ENCODE data around the gene YTHDF1.
A peak's percentile ranks its signal among the peaks of the same experiment; 100 is the strongest.

The YTHDF1 gene

GRCh38 chr20:63216041-63216848, at the start of gene YTHDF1:
Gene YTHDF1, minus strand, starts transcription at chr20:63216131. Its CDS starts 239 bp downstream, at chr20:63215892.
- Mint-ChIP-seq H3K4me1 (peaks cover 49% of the 10 kb centered on the region), H3K36me3 (peaks cover 32% of the 10 kb centered on the region), H3K27me3 (peaks cover 15% of the 10 kb centered on the region), H3K9me3 (no peaks in the 10 kb centered on the region), H3K27ac (peak within 1 kb of the TSS; percentile 86), H3K4me3 (peak within 1 kb of the TSS; percentile 87)
- ATAC-seq: peak; percentile 98

DNA sequence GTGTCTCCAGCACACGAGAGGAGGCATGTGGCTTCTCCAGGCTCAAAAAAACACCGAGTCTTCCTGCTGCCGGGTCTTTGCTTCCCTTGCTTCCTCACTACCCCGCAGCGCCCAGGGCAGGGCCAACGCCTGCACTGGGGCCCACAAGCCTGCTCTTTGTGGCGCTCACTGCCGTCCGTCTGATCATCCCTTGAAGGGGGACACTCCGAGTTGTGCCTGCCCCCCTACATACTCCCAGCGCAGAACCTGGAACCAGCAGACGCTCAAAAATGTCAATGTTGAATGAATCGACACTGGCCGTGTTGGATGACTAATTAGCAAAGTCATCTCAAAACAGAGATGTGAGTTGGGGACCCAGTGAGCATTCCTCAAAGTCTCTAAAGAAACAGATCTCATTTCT, 48.6 kb upstream of the YTHDF1 start:
- no peak for ATAC-seq
- Mint-ChIP-seq H3K4me3 (no peak overlapping the region), H3K9me3 (no peaks in the 10 kb centered on the region), H3K36me3 (no peaks in the 10 kb centered on the region), H3K4me1 (no peaks in the 10 kb centered on the region), H3K27ac (no peak overlapping the region), H3K27me3 (peaks cover 71% of the 10 kb centered on the region)

DNA sequence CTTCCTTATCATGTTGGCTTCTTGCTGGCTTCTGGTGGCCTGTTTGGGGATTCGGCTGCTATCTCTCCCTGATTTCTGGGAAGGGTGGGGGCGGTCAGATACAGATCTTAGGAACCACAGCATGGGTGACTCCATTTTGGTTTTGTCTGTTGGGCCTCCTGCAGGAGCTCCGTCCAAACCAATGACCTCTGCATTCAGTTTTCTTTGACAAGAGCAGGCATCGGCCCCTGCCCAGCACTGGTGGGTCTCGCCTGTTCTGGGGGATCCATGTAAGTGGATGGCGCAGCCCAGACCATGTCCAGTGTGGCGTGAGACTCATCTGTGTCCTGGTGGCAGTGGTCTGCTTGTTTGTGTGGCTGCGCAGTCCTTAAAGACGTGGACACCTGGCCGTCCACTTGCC, 48.1 kb upstream of the YTHDF1 start:
- ATAC-seq: no peak
- Mint-ChIP-seq H3K27me3 (peaks cover 77% of the 10 kb centered on the region), H3K27ac (no peak overlapping the region), H3K4me3 (no peak overlapping the region), H3K4me1 (no peaks in the 10 kb centered on the region), H3K36me3 (no peaks in the 10 kb centered on the region), H3K9me3 (no peaks in the 10 kb centered on the region)

DNA sequence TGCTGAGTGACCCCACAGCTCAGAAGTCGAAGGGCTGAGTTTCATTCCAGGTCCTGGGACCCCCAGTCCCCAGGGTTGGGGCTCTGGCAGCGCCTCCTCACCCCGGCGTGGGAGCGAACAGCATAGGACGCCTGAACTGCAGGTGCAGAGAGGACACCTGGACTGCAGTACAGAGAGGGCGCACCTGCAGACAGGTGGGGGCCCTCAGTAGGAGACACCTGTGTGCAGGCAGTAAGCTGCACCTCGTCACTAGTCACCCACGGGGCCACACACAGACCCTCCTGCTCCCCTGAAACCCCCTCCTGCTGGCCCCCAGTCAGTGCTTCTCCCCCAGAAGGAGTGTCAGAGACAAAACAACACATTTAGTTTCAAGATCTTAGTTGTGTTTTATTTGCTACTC, 46.9 kb upstream of the YTHDF1 start:
- Mint-ChIP-seq H3K9me3 (no peaks in the 10 kb centered on the region), H3K27me3 (peaks cover 85% of the 10 kb centered on the region), H3K36me3 (no peaks in the 10 kb centered on the region), H3K4me3 (no peak overlapping the region), H3K4me1 (no peaks in the 10 kb centered on the region), H3K27ac (no peak overlapping the region)
- no peak for ATAC-seq

- H3K4me3 Mint-ChIP-seq: no peak overlapping the region
- no peaks in the 10 kb centered on the region for H3K4me1 Mint-ChIP-seq
- peaks cover 85% of the 10 kb centered on the region for H3K27me3 Mint-ChIP-seq
- H3K9me3 Mint-ChIP-seq: no peaks in the 10 kb centered on the region
- H3K27ac Mint-ChIP-seq: no peak overlapping the region
- H3K36me3 Mint-ChIP-seq: no peaks in the 10 kb centered on the region
- no peak for ATAC-seq
Observed at GRCh38 chr20:63261795-63262528, 46.0 kb upstream of the YTHDF1 start.

DNA sequence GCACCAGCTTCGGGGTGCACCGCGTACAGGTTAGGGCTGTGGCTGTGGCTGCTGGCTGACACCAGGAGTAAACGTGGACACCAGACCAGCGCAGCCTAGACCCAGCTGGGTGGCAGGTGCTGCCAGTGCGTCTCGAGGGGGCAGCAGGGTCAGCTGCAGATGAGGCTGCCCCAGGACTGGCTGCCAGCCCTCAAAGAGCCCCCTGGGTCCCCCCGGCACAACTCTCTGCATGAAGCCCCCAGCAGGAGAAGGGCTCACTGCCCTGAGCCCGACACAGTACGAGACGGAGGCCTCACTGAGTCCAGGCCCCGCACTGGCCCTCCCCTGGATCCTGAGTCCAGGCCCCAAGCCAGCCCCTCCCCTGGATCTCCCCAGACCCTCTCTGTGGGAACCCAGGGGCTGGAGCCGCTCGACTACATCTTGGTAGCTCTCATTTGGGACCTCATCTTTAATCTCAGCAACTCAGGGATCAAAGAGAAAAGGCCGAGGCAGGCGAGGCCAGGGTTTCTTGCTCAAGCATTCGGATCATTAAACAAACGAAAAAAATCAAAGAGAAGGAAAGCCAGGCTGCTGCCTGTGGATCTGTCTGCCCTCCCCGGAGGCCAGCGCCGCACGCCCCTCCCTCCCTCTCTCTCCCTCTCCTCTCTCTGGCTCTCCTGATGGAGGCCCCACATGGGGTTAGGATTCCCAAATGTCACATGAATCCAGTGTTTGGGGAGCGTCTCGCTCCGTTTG, 45.3 kb upstream of the YTHDF1 start:
- Mint-ChIP-seq H3K36me3 (no peaks in the 10 kb centered on the region), H3K4me3 (no peak overlapping the region), H3K9me3 (no peaks in the 10 kb centered on the region), H3K4me1 (no peaks in the 10 kb centered on the region), H3K27me3 (peaks cover 90% of the 10 kb centered on the region), H3K27ac (no peak overlapping the region)
- no peak for ATAC-seq

GRCh38 chr20:63260521-63260920, 44.6 kb upstream of the YTHDF1 start:
- ATAC-seq: no peak
- H3K27me3 Mint-ChIP-seq: peaks cover 95% of the 10 kb centered on the region
- no peaks in the 10 kb centered on the region for H3K9me3 Mint-ChIP-seq
- no peaks in the 10 kb centered on the region for H3K36me3 Mint-ChIP-seq
- no peak overlapping the region for H3K4me3 Mint-ChIP-seq
- no peak overlapping the region for H3K27ac Mint-ChIP-seq
- H3K4me1 Mint-ChIP-seq: no peaks in the 10 kb centered on the region

GRCh38 chr20:63259734-63260460, 44.0 kb upstream of the YTHDF1 start:
- peaks cover 2% of the 10 kb centered on the region for H3K4me1 Mint-ChIP-seq
- H3K27me3 Mint-ChIP-seq: peaks cover 95% of the 10 kb centered on the region
- no peak overlapping the region for H3K4me3 Mint-ChIP-seq
- no peaks in the 10 kb centered on the region for H3K36me3 Mint-ChIP-seq
- H3K27ac Mint-ChIP-seq: no peak overlapping the region
- no peaks in the 10 kb centered on the region for H3K9me3 Mint-ChIP-seq
- no peak for ATAC-seq

DNA sequence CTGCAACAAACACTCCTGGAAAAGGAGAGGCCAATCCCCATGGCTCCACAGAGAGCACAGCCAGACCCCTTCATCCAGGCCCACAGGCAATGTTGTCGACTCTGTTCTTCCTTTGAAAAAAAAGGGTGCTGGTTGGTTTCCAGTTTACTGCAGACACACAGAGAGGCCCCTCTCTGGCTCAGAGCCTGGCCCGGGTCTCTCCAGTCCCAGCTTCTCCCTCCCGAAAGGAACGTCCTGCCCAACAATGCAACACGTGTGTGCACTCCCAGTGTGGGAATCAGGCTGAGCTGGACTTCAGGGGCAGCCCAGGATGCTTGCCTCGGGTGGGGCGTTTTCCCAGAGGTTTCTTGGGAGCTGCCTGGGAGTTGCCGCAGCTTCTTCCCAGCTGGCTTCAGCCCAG, 42.9 kb upstream of the YTHDF1 start:
- ATAC-seq: no peak
- no peaks in the 10 kb centered on the region for H3K36me3 Mint-ChIP-seq
- peaks cover 89% of the 10 kb centered on the region for H3K27me3 Mint-ChIP-seq
- no peaks in the 10 kb centered on the region for H3K9me3 Mint-ChIP-seq
- no peak overlapping the region for H3K4me3 Mint-ChIP-seq
- peaks cover 5% of the 10 kb centered on the region for H3K4me1 Mint-ChIP-seq
- no peak overlapping the region for H3K27ac Mint-ChIP-seq

GRCh38 chr20:63257629-63258028, 41.7 kb upstream of the YTHDF1 start:
- peaks cover 86% of the 10 kb centered on the region for H3K27me3 Mint-ChIP-seq
- H3K36me3 Mint-ChIP-seq: no peaks in the 10 kb centered on the region
- no peak overlapping the region for H3K4me3 Mint-ChIP-seq
- H3K9me3 Mint-ChIP-seq: no peaks in the 10 kb centered on the region
- no peak for ATAC-seq
- no peak overlapping the region for H3K27ac Mint-ChIP-seq
- H3K4me1 Mint-ChIP-seq: peaks cover 10% of the 10 kb centered on the region

DNA sequence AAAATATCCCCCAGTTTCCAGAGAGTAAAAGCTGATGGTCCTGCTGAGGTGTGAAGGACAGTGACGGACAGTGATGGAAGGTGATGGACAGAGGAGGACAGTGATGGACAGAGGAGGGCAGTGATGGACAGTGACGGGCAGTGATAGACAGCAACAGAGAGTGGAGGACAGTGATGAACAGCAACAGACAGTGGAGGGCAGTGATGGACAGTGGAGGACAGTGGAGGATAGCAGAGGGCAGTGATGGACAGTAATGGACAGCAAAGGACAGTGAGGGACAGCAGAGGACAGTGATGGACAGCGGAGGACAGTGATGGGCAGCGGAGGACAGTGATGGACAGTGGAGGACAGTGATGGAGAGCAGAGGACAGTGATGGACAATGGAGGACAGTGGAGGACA, 41.0 kb upstream of the YTHDF1 start:
- ATAC-seq: no peak
- Mint-ChIP-seq H3K27ac (no peak overlapping the region), H3K36me3 (no peaks in the 10 kb centered on the region), H3K27me3 (peaks cover 86% of the 10 kb centered on the region), H3K9me3 (no peaks in the 10 kb centered on the region), H3K4me3 (no peak overlapping the region), H3K4me1 (peaks cover 11% of the 10 kb centered on the region)

DNA sequence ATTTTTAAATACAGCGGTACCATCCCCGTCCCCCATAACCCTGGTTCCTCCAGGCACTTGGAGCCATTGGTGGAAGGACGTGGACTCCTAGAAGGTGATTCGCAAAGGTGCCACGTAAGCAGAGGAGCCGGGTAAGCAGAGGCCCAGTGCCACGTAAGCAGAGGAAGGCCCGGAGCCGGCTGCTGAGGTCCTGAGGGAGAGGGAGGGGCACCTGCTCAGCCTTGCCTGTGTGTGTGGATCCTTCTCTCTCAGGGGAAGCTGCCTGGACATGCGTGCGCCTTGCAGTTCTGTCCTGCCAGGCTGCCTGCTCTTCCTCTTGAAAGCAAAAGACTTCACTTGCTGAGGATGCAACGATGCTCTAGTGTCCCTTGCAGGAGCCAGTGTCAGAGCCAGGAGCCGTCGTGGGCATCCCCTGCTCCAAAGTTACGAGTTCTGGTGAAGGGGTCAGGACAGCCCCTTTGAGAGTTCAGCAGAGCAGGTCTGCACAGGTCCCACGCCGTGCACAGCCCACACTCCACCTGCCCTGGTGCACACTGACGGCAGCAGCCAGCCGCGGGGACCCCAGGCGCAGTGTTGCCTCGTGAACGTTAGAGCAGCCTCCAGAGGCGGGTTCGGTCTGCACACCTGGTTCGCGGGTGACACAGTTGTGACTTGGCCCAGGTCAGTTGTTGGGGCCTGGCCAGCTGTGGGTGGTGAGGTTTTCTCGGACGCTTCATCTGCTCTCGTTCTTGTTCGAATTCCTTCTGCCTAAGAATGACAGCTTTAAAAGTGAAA, 40.2 kb upstream of the YTHDF1 start:
- H3K9me3 Mint-ChIP-seq: no peaks in the 10 kb centered on the region
- H3K36me3 Mint-ChIP-seq: no peaks in the 10 kb centered on the region
- ATAC-seq: no peak
- peaks cover 89% of the 10 kb centered on the region for H3K27me3 Mint-ChIP-seq
- peaks cover 11% of the 10 kb centered on the region for H3K4me1 Mint-ChIP-seq
- H3K27ac Mint-ChIP-seq: no peak overlapping the region
- no peak overlapping the region for H3K4me3 Mint-ChIP-seq

DNA sequence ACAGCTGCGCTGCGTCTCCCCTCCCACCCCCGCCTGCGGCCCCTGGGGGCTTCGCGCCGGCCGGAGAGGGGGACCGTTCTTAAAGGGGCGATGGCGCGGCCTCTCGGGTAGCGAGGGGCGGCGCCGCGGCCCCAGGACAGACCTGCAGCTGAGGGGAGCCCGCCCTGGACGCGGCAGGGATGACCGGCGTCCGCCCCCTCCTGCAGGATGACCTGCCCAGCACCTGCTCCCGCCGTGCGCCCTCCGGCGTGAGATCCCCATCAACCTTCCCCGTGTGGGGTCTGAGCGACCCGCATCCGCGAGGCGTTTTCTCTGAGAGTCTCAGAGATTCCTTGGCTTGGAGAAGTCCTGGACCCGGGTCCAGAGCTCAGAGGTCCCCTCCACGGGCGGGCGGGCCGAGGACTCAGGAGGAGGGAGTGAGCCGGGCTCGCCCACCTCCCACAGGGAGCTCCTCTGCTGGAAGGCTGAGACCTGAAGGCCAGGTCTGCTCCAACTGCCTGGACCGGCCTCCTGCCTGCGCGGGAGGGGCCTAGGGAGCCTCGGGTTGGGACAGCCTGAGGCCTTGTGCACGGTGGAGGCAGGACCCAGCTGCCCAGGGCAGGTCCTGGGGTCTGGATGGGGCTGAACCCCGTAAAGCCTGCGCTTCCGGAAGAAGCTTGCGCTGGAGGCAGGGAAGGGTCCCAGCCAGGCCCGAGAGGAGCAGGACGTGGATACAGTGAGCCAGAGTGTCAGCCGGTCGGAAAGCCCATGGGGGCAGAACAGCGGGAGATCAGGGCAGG, 38.9 kb upstream of the YTHDF1 start:
- H3K4me1 Mint-ChIP-seq: peaks cover 11% of the 10 kb centered on the region
- H3K36me3 Mint-ChIP-seq: no peaks in the 10 kb centered on the region
- ATAC-seq: no peak
- peaks cover 3% of the 10 kb centered on the region for H3K9me3 Mint-ChIP-seq
- H3K4me3 Mint-ChIP-seq: no peak overlapping the region
- no peak overlapping the region for H3K27ac Mint-ChIP-seq
- H3K27me3 Mint-ChIP-seq: peaks cover 87% of the 10 kb centered on the region

DNA sequence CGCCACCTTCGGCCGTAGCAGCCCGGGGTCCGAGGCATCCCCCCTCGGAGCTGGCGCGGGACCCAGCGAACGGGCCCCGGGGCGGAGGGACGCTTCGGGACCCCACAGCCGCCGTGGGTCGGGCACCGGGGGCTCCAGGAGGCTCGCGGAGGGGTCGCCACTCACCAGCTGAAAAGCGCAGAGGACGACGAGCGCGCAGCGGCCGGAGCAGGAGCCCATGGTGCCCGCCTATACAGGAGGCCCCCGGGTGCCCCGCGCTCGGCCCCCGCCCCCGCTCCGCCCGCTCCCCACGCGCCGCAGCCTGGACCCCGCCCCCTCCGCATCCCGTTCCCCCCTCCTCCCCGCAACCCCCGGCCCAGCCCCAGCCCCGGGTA, 38.3 kb upstream of the YTHDF1 start, which contains the start of gene NKAIN4:
NKAIN4 (minus strand) TSS at position 232 of the 374 bp plus-strand sequence; CDS start at position 219, 13 bp downstream.
- ATAC-seq: no peak
- Mint-ChIP-seq H3K4me3 (no peak within 1 kb of the TSS), H3K36me3 (no peaks in the 10 kb centered on the region), H3K27me3 (peaks cover 87% of the 10 kb centered on the region), H3K9me3 (peaks cover 3% of the 10 kb centered on the region), H3K27ac (no peak within 1 kb of the TSS), H3K4me1 (peaks cover 11% of the 10 kb centered on the region)
